Upper lobe of right lung (tissue), 1 donor: ENCODE results near the gene FUT2. TPM values are rescaled to one million over a fixed set of nuclear protein-coding genes. Genes with fewer than 3 reads are reported as not detected.
"Not testable (repeated sequence)": the region's sequence is repeated elsewhere in the genome, so short reads cannot be mapped to it uniquely, and the experiment has no call there.

Experiments
- ATAC-seq: fragments of 200-7000 bp; cut with Tn5 transposase; one replicate; pipeline ENCODE4 v1.9.1; 2020; ENCODE audit warnings: mild to moderate bottlenecking, moderate library complexity
- DNase-seq: peaks from one replicate; pipeline ENCODE4 v3.0.0-alpha.2; 2020
- H3K27ac ChIP-seq: fragments of 200-600 bp; one replicate; pipeline ENCODE4 v1.8.0; 2022
- H3K27me3 ChIP-seq: fragments of 200-600 bp; one replicate; pipeline ENCODE4 v1.8.0; 2022; ENCODE audit warnings: mild to moderate bottlenecking
- H3K36me3 ChIP-seq: fragments of 200-600 bp; one replicate; pipeline ENCODE4 v1.8.0; 2022
- H3K4me1 ChIP-seq: fragments of 200-600 bp; one replicate; pipeline ENCODE4 v1.8.0; 2022
- H3K4me3 ChIP-seq: fragments of 200-600 bp; one replicate; pipeline ENCODE4 v1.8.0; 2022; ENCODE audit warnings: mild to moderate bottlenecking
- H3K9me3 ChIP-seq: fragments of 200-600 bp; one replicate; pipeline ENCODE4 v1.8.0; 2022
- CTCF ChIP-seq: fragments of 200-600 bp; IDR thresholded peaks from one replicate; pipeline ENCODE4 v1.8.0; 2022; ENCODE audit warnings: antibody characterized with exemption
- intact Hi-C: fragments of 100-400 bp; cut with DNase I; formaldehyde crosslinking; loops from one replicate; pipeline ENCODE4 v1.11.0; 2022
- total RNA-seq: library from RNA; stranded (reverse); fragmentation: NEBNext Ultra II Directional; extraction: Animal tissue kit (Norgen Biotek cat#: 25700); gene quantifications from one replicate; pipeline ENCODE4 v1.2.1, GENCODE V29; 2021
- donor health status: DM: no; HTN: yes; CAD: no; lungs with severe emphysema.

FUT2 gene
- total RNA-seq, 1 donor from 2014 or later = 0.81 TPM

GRCh38 chr19:48676887-48677286, 18.9 kb upstream of the FUT2 start:
- no peak overlapping the region for H3K27ac ChIP-seq

GRCh38 chr19:48678201-48678600, 17.6 kb upstream of the FUT2 start:
- TF ChIP-seq CTCF = no peak
- peaks cover 10% of the 10 kb centered on the region for H3K4me1 ChIP-seq

More at GRCh38 chr19:48676887-48677286, 18.9 kb upstream of the FUT2 start:
- no peaks in the 10 kb centered on the region for H3K27me3 ChIP-seq
- TF ChIP-seq CTCF = no peak
- no peak overlapping the region for H3K4me3 ChIP-seq
- no peak for DNase-seq
- no peak for ATAC-seq
- H3K4me1 ChIP-seq = peaks cover 10% of the 10 kb centered on the region
- intact Hi-C loops = no loop called here
- H3K36me3 ChIP-seq = no peaks in the 10 kb centered on the region
- no peaks in the 10 kb centered on the region for H3K9me3 ChIP-seq

GRCh38 chr19:48680006-48680405, 15.8 kb upstream of the FUT2 start:
- H3K27me3 ChIP-seq, DNase-seq, H3K27ac ChIP-seq, ATAC-seq, H3K4me3 ChIP-seq, H3K9me3 ChIP-seq, intact Hi-C loops, H3K36me3 ChIP-seq: not testable (repeated sequence)
- H3K4me1 ChIP-seq = peaks cover 12% of the 10 kb centered on the region

More at GRCh38 chr19:48678201-48678600, 17.6 kb upstream of the FUT2 start:
- H3K36me3 ChIP-seq = no peaks in the 10 kb centered on the region
- no peak overlapping the region for H3K27ac ChIP-seq
- no peak overlapping the region for H3K4me3 ChIP-seq
- no peaks in the 10 kb centered on the region for H3K27me3 ChIP-seq
- intact Hi-C loops = no loop called here
- H3K9me3 ChIP-seq = no peaks in the 10 kb centered on the region
- ATAC-seq = no peak
- no peak for DNase-seq

- Histone ChIP-seq H3K27ac (no peak overlapping the region), H3K27me3 (no peaks in the 10 kb centered on the region), H3K9me3 (no peaks in the 10 kb centered on the region), H3K4me3 (no peak overlapping the region), H3K36me3 (no peaks in the 10 kb centered on the region), H3K4me1 (peaks cover 8% of the 10 kb centered on the region)
- peak; percentile 4 for ATAC-seq
- intact Hi-C loops = no loop called here
- no peak for DNase-seq
- TF ChIP-seq CTCF = no peak
These were observed 15.2 kb upstream of the FUT2 start for GRCh38 chr19:48680436-48681126.

- Histone ChIP-seq H3K27ac (no peak overlapping the region), H3K27me3 (no peaks in the 10 kb centered on the region), H3K4me3 (no peak overlapping the region), H3K4me1 (peaks cover 6% of the 10 kb centered on the region), H3K9me3 (no peaks in the 10 kb centered on the region), H3K36me3 (no peaks in the 10 kb centered on the region)
- peak; percentile 35 for ATAC-seq
- intact Hi-C loops = no loop called here
- no peak for TF ChIP-seq CTCF
- no peak for DNase-seq
These were observed 14.7 kb upstream of the FUT2 start for GRCh38 chr19:48681127-48681470.

- no peaks in the 10 kb centered on the region for H3K9me3 ChIP-seq
- H3K27ac ChIP-seq = no peak overlapping the region
- DNase-seq (no peak), ATAC-seq (peak; percentile 67)
- intact Hi-C loops = no loop called here
- H3K27me3 ChIP-seq = no peaks in the 10 kb centered on the region
- H3K4me1 ChIP-seq = peaks cover 4% of the 10 kb centered on the region
- no peak for TF ChIP-seq CTCF
- no peaks in the 10 kb centered on the region for H3K36me3 ChIP-seq
- H3K4me3 ChIP-seq = peak overlapping the region; percentile 21
These were observed 12.4 kb upstream of the FUT2 start for GRCh38 chr19:48683349-48683748.
